Uterus (tissue), 2 donors: ENCODE measurements around the gene HNRNPA2B1.

Experiments
- CTCF ChIP-seq, 4 experiments: fragments of 200-600 bp in 2 of 4; fragments of 450-650 bp in 2 of 4; sonication (generic) in 2 of 4; IDR thresholded peaks; one replicate each; pipeline ENCODE4 v1.5.1; 2016 to 2019; ENCODE audit warnings: antibody characterized with exemption in 4 of 4, mild to moderate bottlenecking in 2 of 4, moderate library complexity in 1 of 4
- POLR2A ChIP-seq, 2 donors: fragments of 450-650 bp; IDR thresholded peaks; one replicate each; pipeline ENCODE4 v1.6.1; 2016; ENCODE audit warnings: antibody characterized with exemption in 2 of 2, mild to moderate bottlenecking in 1 of 2, moderate library complexity in 1 of 2

- TF ChIP-seq POLR2A (IDR thresholded peaks at IDR 0.05) (no peak), CTCF (IDR thresholded peaks at IDR 0.05) (no peak)
These were observed 53.5 kb downstream of the HNRNPA2B1 start for GRCh38 chr7:26147030-26147429.
